Type B pancreatic cell (in vitro differentiated cells): ENCODE results near the gene ABCG1. TPM values are rescaled to one million over a fixed set of nuclear protein-coding genes. Genes with fewer than 3 reads are reported as not detected.

Source experiments
- DNase-seq: peaks from one replicate; pipeline ENCODE4 v3.0.0; 2021; ENCODE audit warnings: mixed read lengths; ENCODE audit not compliant: unreplicated experiment; ENCODE audit errors: extremely low spot score
- H3K27ac Mint-ChIP-seq: 2 replicates; pipeline ENCODE4 v1.8.0; 2021; ENCODE audit warnings: mild to moderate bottlenecking, mixed read lengths
- H3K27me3 Mint-ChIP-seq: 2 replicates; pipeline ENCODE4 v1.8.0; 2021; ENCODE audit warnings: mixed read lengths
- H3K36me3 Mint-ChIP-seq: 2 replicates; pipeline ENCODE4 v1.8.0; 2021; ENCODE audit warnings: mixed read lengths
- H3K4me1 Mint-ChIP-seq: one replicate; pipeline ENCODE4 v1.8.0; 2021; ENCODE audit warnings: mixed read lengths; ENCODE audit not compliant: unreplicated experiment
- H3K4me3 Mint-ChIP-seq: 2 replicates; pipeline ENCODE4 v1.8.0; 2021; ENCODE audit warnings: mild to moderate bottlenecking, mixed read lengths
- H3K9me3 Mint-ChIP-seq: 2 replicates; pipeline ENCODE4 v1.8.0; 2021; ENCODE audit warnings: mixed read lengths
- total RNA-seq: library from RNA; stranded (reverse); gene quantifications from 2 replicates; pipeline ENCODE4 v1.2.1, GENCODE V29; 2021; ENCODE audit warnings: low replicate concordance
- TF ChIP-seq, protein P1 (sequence below): fragments of 200-600 bp; sonication (generic); conservative IDR thresholded peaks from 2 replicates; pipeline ENCODE4 v1.5.0; 2021; ENCODE audit warnings: antibody characterized with exemption, mild to moderate bottlenecking

Gene ABCG1
- total RNA-seq, 1 donor from 2014 or later: 6.2 TPM

DNA sequence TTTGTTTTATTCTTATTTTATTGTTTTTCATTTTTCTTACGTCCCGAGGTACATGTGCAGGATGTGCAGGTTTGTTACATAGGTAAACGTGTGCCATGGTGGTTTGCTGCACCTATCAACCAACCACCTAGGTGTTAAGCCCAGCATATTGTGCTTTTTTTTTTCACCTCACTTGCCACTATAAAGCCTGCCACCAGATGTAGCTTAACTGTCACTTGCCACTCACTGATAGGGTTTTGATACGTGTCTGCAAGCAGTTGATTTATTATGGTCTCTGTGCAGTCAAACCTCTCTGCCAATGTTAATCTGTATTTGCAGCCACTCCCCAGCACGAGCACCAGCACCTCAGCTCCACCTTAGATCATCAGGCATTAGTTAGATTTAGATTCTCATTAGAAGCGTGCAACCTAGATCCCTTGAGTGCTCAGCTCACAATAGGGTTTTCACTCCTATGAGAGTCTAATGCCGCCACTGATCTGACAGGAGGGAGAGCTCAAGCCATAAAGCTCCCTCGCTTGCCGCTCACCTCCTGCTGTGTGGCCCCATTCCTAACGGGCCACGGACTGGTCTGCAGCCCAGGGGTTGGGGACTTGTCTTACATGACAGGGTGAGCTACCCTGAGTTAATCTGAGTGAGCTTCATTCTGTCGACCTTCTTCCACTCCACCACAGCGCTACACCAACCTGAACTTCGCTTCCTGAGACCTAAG lies 17.9 kb upstream of the ABCG1 start:
- H3K36me3 Mint-ChIP-seq: no peaks in the 10 kb centered on the region
- peaks cover 4% of the 10 kb centered on the region for H3K9me3 Mint-ChIP-seq
- H3K27me3 Mint-ChIP-seq: no peaks in the 10 kb centered on the region
- no peak overlapping the region for H3K4me3 Mint-ChIP-seq
- TF ChIP-seq, protein P1, sequence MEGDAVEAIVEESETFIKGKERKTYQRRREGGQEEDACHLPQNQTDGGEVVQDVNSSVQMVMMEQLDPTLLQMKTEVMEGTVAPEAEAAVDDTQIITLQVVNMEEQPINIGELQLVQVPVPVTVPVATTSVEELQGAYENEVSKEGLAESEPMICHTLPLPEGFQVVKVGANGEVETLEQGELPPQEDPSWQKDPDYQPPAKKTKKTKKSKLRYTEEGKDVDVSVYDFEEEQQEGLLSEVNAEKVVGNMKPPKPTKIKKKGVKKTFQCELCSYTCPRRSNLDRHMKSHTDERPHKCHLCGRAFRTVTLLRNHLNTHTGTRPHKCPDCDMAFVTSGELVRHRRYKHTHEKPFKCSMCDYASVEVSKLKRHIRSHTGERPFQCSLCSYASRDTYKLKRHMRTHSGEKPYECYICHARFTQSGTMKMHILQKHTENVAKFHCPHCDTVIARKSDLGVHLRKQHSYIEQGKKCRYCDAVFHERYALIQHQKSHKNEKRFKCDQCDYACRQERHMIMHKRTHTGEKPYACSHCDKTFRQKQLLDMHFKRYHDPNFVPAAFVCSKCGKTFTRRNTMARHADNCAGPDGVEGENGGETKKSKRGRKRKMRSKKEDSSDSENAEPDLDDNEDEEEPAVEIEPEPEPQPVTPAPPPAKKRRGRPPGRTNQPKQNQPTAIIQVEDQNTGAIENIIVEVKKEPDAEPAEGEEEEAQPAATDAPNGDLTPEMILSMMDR: no peak
- H3K27ac Mint-ChIP-seq: no peak overlapping the region
- no peak for DNase-seq
- H3K4me1 Mint-ChIP-seq: peaks cover 12% of the 10 kb centered on the region

DNA sequence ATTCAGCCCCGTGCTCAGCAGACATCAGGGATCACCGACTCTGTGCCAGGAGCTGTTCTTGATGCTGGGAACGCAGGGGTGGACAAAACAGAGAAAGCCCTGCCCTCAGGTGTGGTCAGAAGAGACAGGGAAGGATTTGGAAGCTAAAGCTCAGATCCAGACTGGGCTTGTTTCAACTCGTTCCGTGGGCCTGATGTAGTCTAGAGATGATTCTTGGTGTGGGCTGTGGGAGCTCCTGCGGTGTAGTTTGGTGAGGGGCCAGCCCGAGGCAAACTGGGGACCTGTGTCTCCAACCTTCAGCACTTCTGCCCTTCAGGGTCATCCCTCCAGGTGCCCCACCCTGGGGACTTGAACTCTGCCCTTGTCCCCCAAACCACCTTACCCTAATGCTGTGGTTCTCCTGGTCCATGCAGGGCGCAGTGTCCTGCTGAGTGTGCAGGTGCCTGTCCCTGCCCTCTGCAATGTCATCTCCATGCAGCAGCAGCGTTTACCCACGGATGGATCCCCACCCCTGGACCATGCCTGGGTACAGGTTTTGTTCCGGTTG lies 17.3 kb upstream of the ABCG1 start:
- peaks cover 12% of the 10 kb centered on the region for H3K4me1 Mint-ChIP-seq
- H3K36me3 Mint-ChIP-seq: no peaks in the 10 kb centered on the region
- TF ChIP-seq, protein P1: no peak
- DNase-seq: no peak
- no peaks in the 10 kb centered on the region for H3K27me3 Mint-ChIP-seq
- peaks cover 4% of the 10 kb centered on the region for H3K9me3 Mint-ChIP-seq
- H3K4me3 Mint-ChIP-seq: no peak overlapping the region
- H3K27ac Mint-ChIP-seq: no peak overlapping the region

DNA sequence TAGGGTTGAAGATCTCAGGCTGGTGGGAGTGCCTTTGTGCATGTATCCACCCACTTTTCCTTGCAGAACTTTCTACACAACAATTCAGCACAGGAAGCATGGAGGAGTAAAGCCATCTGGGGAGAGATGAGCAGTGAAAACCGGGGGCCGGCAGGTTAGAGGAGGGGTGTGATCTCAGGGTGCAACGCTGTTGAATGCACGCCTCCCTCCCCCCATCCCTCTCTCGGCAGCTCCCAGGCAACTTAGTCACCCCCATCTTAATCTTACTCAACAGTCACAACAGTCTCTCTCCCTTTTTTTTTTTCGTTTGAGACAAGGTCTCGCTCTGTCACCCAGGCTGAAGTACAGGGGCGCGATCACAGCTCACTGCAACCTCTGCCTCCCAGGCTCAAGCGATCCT lies 16.6 kb upstream of the ABCG1 start:
- H3K4me3 Mint-ChIP-seq: no peak overlapping the region
- DNase-seq: no peak
- peaks cover 9% of the 10 kb centered on the region for H3K9me3 Mint-ChIP-seq
- no peak overlapping the region for H3K27ac Mint-ChIP-seq
- TF ChIP-seq, protein P1: no peak
- no peaks in the 10 kb centered on the region for H3K36me3 Mint-ChIP-seq
- H3K27me3 Mint-ChIP-seq: no peaks in the 10 kb centered on the region
- peaks cover 12% of the 10 kb centered on the region for H3K4me1 Mint-ChIP-seq

DNA sequence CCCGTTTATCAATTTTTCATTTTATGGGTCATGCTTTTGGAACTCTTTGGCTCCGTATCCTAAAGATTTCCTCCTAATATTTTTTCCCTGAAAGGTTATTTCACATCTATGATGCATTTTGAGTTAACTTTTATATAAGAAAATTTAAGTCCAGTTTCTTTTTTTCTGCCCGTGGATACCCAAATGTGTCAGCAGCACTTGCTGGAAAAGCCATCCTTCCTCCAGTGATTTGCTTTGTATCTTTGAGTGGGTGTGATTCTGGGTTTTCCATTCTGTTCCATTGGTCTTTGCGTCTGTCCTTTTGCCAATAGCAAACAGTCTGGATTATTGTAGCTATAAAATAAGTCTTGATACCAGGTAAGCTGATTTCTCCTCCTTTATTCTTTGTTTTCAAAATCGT lies 15.6 kb upstream of the ABCG1 start:
- Mint-ChIP-seq H3K9me3 (peaks cover 11% of the 10 kb centered on the region), H3K4me1 (peaks cover 14% of the 10 kb centered on the region), H3K36me3 (no peaks in the 10 kb centered on the region), H3K27ac (no peak overlapping the region), H3K4me3 (no peak overlapping the region), H3K27me3 (peaks cover 2% of the 10 kb centered on the region)
- no peak for DNase-seq
- TF ChIP-seq, protein P1: no peak

DNA sequence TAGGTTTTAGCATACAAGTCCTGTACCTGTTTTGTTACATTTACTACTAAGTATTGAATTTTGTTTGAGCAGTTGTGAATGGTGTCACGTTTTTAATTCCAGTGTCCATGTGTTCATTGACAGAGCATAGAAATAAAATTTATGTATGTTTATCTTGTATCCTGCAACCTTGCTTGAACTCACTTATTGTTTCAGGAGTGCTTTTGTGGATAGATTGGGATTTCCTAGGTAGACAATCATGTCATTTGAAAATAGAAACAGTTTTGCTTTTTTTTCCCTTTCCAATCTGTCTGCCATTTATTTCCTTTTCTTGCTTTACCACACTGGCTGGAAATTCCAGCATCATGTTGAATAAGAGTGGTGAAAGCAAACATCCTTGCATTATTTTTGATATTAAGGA lies 15.0 kb upstream of the ABCG1 start:
- DNase-seq: no peak
- H3K27ac Mint-ChIP-seq: no peak overlapping the region
- H3K27me3 Mint-ChIP-seq: peaks cover 3% of the 10 kb centered on the region
- no peak overlapping the region for H3K4me3 Mint-ChIP-seq
- peaks cover 14% of the 10 kb centered on the region for H3K4me1 Mint-ChIP-seq
- peaks cover 13% of the 10 kb centered on the region for H3K9me3 Mint-ChIP-seq
- H3K36me3 Mint-ChIP-seq: no peaks in the 10 kb centered on the region
- TF ChIP-seq, protein P1: no peak
